GM21360 (cell line): ENCODE measurements around the gene SARM1.
"Not testable (repeated sequence)": the region's sequence is repeated elsewhere in the genome, so short reads cannot be mapped to it uniquely, and the experiment has no call there.

ENCODE experiments used
- ATAC-seq: cut with Tn5 transposase; IDR thresholded peaks from one replicate; pipeline ENCODE4 v1.9.1; 2021; ENCODE audit warnings: mild to moderate bottlenecking, moderate library complexity; ENCODE audit not compliant: unreplicated experiment

The SARM1 gene

GRCh38 chr17:28371245-28372202, at the start of gene SARM1:
Gene SARM1 (plus strand): TSS chr17:28371694. CDS start chr17:28372033, 339 bp downstream.
- peak; percentile 75 for ATAC-seq

- no peak for ATAC-seq
Observed at GRCh38 chr17:28324267-28324745, 47.2 kb upstream of the SARM1 start.

GRCh38 chr17:28324781-28325180, 46.7 kb upstream of the SARM1 start:
- no peak for ATAC-seq

- no peak for ATAC-seq
Observed at GRCh38 chr17:28325211-28325610, 46.3 kb upstream of the SARM1 start.

GRCh38 chr17:28326114-28326513, 45.4 kb upstream of the SARM1 start:
- no peak for ATAC-seq

GRCh38 chr17:28327031-28327607, 44.4 kb upstream of the SARM1 start:
- ATAC-seq = no peak

- no peak for ATAC-seq
Observed at GRCh38 chr17:28327709-28328108, 43.8 kb upstream of the SARM1 start.

GRCh38 chr17:28328325-28328724, 43.2 kb upstream of the SARM1 start:
- ATAC-seq = no peak

GRCh38 chr17:28330671-28331070, 40.8 kb upstream of the SARM1 start:
- ATAC-seq = no peak

GRCh38 chr17:28331891-28332420, 39.5 kb upstream of the SARM1 start:
- ATAC-seq = no peak

GRCh38 chr17:28333083-28333746, 38.3 kb upstream of the SARM1 start:
- ATAC-seq = no peak

GRCh38 chr17:28334171-28334570, 37.3 kb upstream of the SARM1 start:
- ATAC-seq = no peak

- ATAC-seq = no peak
Observed at GRCh38 chr17:28334666-28335200, 36.8 kb upstream of the SARM1 start.

GRCh38 chr17:28335201-28335958, 36.1 kb upstream of the SARM1 start, which contains the start of the genes IFT20 and TNFAIP1:
Gene IFT20 (minus strand): TSS chr17:28335472. CDS start chr17:28331985, 3,487 bp downstream.
Gene TNFAIP1 (plus strand): TSS chr17:28335761. CDS start chr17:28339522, 3,761 bp downstream.
- ATAC-seq = peak; percentile 94

GRCh38 chr17:28335959-28336871, 35.3 kb upstream of the SARM1 start:
- no peak for ATAC-seq

- no peak for ATAC-seq
Observed at GRCh38 chr17:28338056-28338768, 33.3 kb upstream of the SARM1 start.

- not testable (repeated sequence) for ATAC-seq
Observed at GRCh38 chr17:28338769-28339212, 32.7 kb upstream of the SARM1 start.

GRCh38 chr17:28339431-28339830, 32.1 kb upstream of the SARM1 start:
- ATAC-seq = no peak
